ENCODE results near the gene WHRN.

Gene WHRN

DNA sequence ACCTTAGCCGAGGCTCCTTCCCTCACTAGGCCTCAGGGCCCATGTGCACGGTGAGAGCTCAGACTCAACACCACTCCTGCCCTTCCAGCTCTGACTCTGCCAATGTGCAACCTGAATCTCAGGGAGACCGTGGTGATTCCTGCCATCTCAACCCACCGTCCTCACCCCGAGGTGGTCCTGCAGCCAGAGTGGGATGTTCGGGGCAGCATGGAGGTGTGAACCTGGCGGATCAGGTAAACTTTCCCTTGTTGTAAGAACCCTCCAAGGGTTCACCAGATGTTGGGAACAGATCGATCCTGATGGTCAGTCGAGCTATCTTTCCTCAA lies 117.0 kb downstream of the WHRN start:
- no peaks in the 10 kb centered on the region for H3K27me3 ChIP-seq (ENCODE audit: low read length)
- H3K4me2 ChIP-seq (ENCODE audit: low read depth, low read length, poor library complexity, severe bottlenecking) = peak overlapping the region; percentile 95
- no peak overlapping the region for H2AFZ ChIP-seq (ENCODE audit: low read depth, low read length, severe bottlenecking)
- no peaks in the 10 kb centered on the region for H4K20me1 ChIP-seq (ENCODE audit: low read depth, low read length)
- peaks cover 70% of the 10 kb centered on the region for H3K79me2 ChIP-seq (ENCODE audit: insufficient read depth, low read length)
- no peaks in the 10 kb centered on the region for H3K9me3 ChIP-seq (ENCODE audit: insufficient read depth, low read length)
- peak overlapping the region; percentile 90 for H3K9ac ChIP-seq (ENCODE audit: low read length)
- H3K27ac ChIP-seq (ENCODE audit: low read depth, low read length) = peak overlapping the region; percentile 98
- no peak for TF ChIP-seq EZH2phosphoT487 (conservative IDR thresholded peaks at IDR 0.05; ENCODE audit: low read length)
- TF ChIP-seq, protein P1, sequence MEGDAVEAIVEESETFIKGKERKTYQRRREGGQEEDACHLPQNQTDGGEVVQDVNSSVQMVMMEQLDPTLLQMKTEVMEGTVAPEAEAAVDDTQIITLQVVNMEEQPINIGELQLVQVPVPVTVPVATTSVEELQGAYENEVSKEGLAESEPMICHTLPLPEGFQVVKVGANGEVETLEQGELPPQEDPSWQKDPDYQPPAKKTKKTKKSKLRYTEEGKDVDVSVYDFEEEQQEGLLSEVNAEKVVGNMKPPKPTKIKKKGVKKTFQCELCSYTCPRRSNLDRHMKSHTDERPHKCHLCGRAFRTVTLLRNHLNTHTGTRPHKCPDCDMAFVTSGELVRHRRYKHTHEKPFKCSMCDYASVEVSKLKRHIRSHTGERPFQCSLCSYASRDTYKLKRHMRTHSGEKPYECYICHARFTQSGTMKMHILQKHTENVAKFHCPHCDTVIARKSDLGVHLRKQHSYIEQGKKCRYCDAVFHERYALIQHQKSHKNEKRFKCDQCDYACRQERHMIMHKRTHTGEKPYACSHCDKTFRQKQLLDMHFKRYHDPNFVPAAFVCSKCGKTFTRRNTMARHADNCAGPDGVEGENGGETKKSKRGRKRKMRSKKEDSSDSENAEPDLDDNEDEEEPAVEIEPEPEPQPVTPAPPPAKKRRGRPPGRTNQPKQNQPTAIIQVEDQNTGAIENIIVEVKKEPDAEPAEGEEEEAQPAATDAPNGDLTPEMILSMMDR (IDR thresholded peaks at IDR 0.05; ENCODE audit: insufficient read depth, low read length, poor library complexity, severe bottlenecking) = no peak
- H3F3A ChIP-seq (ENCODE audit: insufficient read depth) = peaks cover 67% of the 10 kb centered on the region
- H3K4me3 ChIP-seq (ENCODE audit: insufficient read depth, low read length, poor library complexity, severe bottlenecking) = peak overlapping the region; percentile 80
- H3K36me3 ChIP-seq (ENCODE audit: low read length) = no peaks in the 10 kb centered on the region
- no peaks in the 10 kb centered on the region for H3K9me2 ChIP-seq (replicated peaks; ENCODE audit: insufficient read depth, low read length)

DNA sequence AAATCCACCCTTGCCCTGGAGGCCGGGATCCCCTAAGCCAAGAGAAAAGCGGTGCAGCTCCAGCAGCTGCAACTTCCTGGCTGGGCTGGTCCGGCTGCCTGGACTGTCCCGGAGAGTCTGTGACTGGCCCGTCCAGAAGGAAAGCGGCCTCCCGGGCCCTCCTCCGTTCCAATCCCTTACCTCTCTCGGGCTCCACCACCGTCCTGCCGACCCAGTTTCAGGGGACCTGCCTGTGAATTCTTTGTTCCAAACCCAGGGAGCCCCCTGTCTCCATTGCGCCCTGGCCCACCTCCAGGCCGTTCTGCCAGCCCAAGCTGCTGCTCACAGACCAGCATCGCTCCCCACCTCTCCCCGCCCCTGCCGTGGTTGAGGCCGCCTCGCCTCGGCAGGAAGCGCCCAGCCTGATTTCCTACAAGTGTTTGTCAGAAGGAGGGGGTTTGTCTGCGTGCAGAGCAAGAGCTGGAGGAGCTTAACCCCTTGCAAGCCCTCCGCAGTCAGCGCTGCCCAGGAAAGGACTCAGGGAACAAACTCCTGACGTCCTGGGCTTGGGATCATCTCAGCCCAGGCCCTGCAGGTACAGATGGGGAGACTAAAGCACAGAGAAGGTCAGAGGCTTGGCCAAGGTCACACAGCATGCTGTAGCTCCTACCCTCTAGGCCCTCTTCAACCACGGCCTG lies 117.5 kb downstream of the WHRN start, which contains the start of gene AKNA:
Gene AKNA, minus strand, starts transcription at position 303 of the 677 bp plus-strand sequence. CDS start 6,649 bp downstream, outside the sequence.
- peak within 1 kb of the TSS; percentile 98 for H3K27ac ChIP-seq (ENCODE audit: low read depth, low read length)
- H3K4me3 ChIP-seq (ENCODE audit: insufficient read depth, low read length, poor library complexity, severe bottlenecking) = peak within 1 kb of the TSS; percentile 80
- H3K9me3 ChIP-seq (ENCODE audit: insufficient read depth, low read length) = no peaks in the 10 kb centered on the region
- H3F3A ChIP-seq (ENCODE audit: insufficient read depth) = peaks cover 65% of the 10 kb centered on the region
- H3K9me2 ChIP-seq (replicated peaks; ENCODE audit: insufficient read depth, low read length) = no peaks in the 10 kb centered on the region
- no peak within 1 kb of the TSS for H2AFZ ChIP-seq (ENCODE audit: low read depth, low read length, severe bottlenecking)
- H3K79me2 ChIP-seq (ENCODE audit: insufficient read depth, low read length) = peaks cover 74% of the 10 kb centered on the region
- H3K4me2 ChIP-seq (ENCODE audit: low read depth, low read length, poor library complexity, severe bottlenecking) = peak within 1 kb of the TSS; percentile 95
- H4K20me1 ChIP-seq (ENCODE audit: low read depth, low read length) = no peaks in the 10 kb centered on the region
- H3K27me3 ChIP-seq (ENCODE audit: low read length) = no peaks in the 10 kb centered on the region
- TF ChIP-seq, protein P1 (IDR thresholded peaks at IDR 0.05; ENCODE audit: insufficient read depth, low read length, poor library complexity, severe bottlenecking) = no peak
- no peak for TF ChIP-seq EZH2phosphoT487 (conservative IDR thresholded peaks at IDR 0.05; ENCODE audit: low read length)
- no peaks in the 10 kb centered on the region for H3K36me3 ChIP-seq (ENCODE audit: low read length)
- peak within 1 kb of the TSS; percentile 90 for H3K9ac ChIP-seq (ENCODE audit: low read length)

DNA sequence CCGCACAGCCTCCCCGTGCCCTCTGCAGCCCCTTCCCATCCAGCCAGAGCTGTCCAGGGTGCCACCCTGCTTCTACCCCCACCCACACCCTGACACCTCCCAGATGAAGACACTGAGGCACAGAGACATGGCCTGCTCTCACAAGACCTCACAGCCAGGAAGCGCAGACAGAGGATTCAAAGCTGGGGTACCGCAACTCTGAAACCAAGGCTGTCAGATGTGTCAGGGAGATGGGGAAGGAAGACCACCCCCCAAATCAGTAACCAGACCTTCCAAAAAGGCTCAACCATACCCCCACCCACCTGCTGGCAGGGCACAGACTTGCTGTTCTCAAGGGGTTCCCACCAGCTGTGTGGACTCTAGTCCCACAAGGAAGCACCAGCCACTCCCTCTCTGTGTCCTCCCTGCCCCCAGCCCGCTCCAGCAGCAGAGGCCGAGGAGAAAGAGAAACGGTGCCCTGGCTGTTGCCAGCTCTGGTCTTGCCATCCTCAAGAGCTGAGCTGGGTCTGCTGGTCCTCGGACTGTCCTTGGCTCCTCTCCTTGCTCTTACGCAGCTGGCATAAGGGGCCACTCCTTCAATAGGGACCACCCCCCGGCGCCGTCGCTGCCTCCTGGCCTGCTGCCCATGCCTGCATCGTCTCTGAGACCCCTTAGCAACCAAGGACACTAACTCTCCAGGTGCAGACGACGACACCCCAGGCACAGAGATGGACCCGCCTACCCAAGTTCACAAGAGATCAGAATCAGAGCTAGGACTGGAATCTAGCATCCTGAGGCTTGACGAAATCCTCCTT lies 118.2 kb downstream of the WHRN start:
- Histone ChIP-seq H3K27ac (ENCODE audit: low read depth, low read length) (peak overlapping the region; percentile 98), H3K9me2 (replicated peaks; ENCODE audit: insufficient read depth, low read length) (no peaks in the 10 kb centered on the region), H3K4me3 (ENCODE audit: insufficient read depth, low read length, poor library complexity, severe bottlenecking) (peak overlapping the region; percentile 80)

More for the DNA sequence above, 118.2 kb downstream of the WHRN start:
- Histone ChIP-seq H3K27me3 (ENCODE audit: low read length) (no peaks in the 10 kb centered on the region), H3K4me2 (ENCODE audit: low read depth, low read length, poor library complexity, severe bottlenecking) (peak overlapping the region; percentile 95), H3K36me3 (ENCODE audit: low read length) (no peaks in the 10 kb centered on the region), H3K9me3 (ENCODE audit: insufficient read depth, low read length) (no peaks in the 10 kb centered on the region), H4K20me1 (ENCODE audit: low read depth, low read length) (no peaks in the 10 kb centered on the region), H2AFZ (ENCODE audit: low read depth, low read length, severe bottlenecking) (no peak overlapping the region), H3K79me2 (ENCODE audit: insufficient read depth, low read length) (peaks cover 74% of the 10 kb centered on the region), H3K9ac (ENCODE audit: low read length) (peak overlapping the region; percentile 90), H3F3A (ENCODE audit: insufficient read depth) (peaks cover 58% of the 10 kb centered on the region)
- TF ChIP-seq, protein P1 (IDR thresholded peaks at IDR 0.05; ENCODE audit: insufficient read depth, low read length, poor library complexity, severe bottlenecking) = no peak
- TF ChIP-seq EZH2phosphoT487 (conservative IDR thresholded peaks at IDR 0.05; ENCODE audit: low read length) = no peak
